ENCODE measurements around the gene TCEAL4.

TCEAL4 gene

DNA sequence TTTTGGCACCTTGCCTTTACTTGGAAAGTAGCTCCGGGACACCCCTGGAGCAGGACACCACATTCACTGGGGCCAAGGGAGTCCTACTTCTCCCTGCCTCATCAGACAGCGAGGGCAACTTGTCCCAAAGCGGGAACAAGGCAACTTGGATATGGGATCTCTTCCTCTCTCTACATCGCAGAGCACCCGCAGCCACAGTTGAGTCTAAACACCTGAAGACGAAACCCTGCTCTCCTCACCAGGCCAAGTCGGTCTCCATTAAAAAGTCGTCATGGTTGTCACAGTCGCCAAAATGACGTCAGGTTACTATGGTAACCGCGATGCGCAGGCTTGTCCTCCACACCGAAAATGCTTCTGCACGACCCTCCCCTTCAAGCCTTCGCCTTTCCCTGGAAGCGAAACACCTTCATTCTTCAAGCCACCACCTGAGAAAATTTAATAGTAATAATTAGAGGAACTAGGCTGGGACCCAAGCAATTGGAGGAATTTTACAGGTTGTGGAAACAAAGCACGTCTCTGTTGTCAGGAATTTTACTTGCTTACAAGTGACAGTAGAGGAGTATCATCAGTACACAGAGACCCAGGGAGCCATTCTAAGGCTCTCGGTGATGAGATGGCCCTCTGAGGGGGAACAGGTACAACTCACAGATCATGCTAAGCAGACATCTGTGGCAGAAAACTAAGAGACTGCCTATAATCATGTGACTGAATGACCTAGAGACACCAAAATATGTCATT lies 30.5 kb upstream of the TCEAL4 start:
- Histone ChIP-seq H3K27me3 (no peaks in the 10 kb centered on the region), H3K9me3 (no peaks in the 10 kb centered on the region), H3K36me3 (no peaks in the 10 kb centered on the region), H3K27ac (no peak overlapping the region), H3K4me1 (ENCODE audit: control insufficient read depth in 1 of 2, insufficient read depth in 1 of 2, low read depth in 1 of 2, low read length in 1 of 2) (peaks cover 5% of the 10 kb centered on the region in 2 experiments), H3K4me3 (ENCODE audit: low read depth in 1 of 2, low read length in 1 of 2) (peak overlapping the region; percentile 36 to 41)
- no peak for TF ChIP-seq CTCF (IDR thresholded peaks at IDR 0.05)

GRCh38 chrX:103556963-103557612 lies 28.2 kb upstream of the TCEAL4 start:
- Histone ChIP-seq H3K36me3 (no peaks in the 10 kb centered on the region), H3K9me3 (no peaks in the 10 kb centered on the region), H3K27ac (no peak overlapping the region), H3K4me1 (ENCODE audit: control insufficient read depth in 1 of 2, insufficient read depth in 1 of 2, low read depth in 1 of 2, low read length in 1 of 2) (peaks cover 5% of the 10 kb centered on the region in 2 experiments), H3K4me3 (ENCODE audit: low read depth in 1 of 2, low read length in 1 of 2) (no peak overlapping the region), H3K27me3 (no peaks in the 10 kb centered on the region)
- no peak for TF ChIP-seq CTCF (IDR thresholded peaks at IDR 0.05)

- H3K4me1 ChIP-seq (ENCODE audit: control insufficient read depth in 1 of 2, insufficient read depth in 1 of 2, low read depth in 1 of 2, low read length in 1 of 2): no peaks in the 10 kb centered on the region
- no peak overlapping the region for H3K27ac ChIP-seq
- no peaks in the 10 kb centered on the region for H3K9me3 ChIP-seq
- no peak overlapping the region for H3K4me3 ChIP-seq (ENCODE audit: low read depth in 1 of 2, low read length in 1 of 2)
- TF ChIP-seq CTCF (IDR thresholded peaks at IDR 0.05): no peak
- no peaks in the 10 kb centered on the region for H3K27me3 ChIP-seq
- no peaks in the 10 kb centered on the region for H3K36me3 ChIP-seq
Observed at GRCh38 chrX:103560256-103560655, 25.1 kb upstream of the TCEAL4 start.

GRCh38 chrX:103562801-103563200 lies 22.5 kb upstream of the TCEAL4 start:
- no peaks in the 10 kb centered on the region for H3K9me3 ChIP-seq
- H3K36me3 ChIP-seq: no peaks in the 10 kb centered on the region
- no peak for TF ChIP-seq CTCF (IDR thresholded peaks at IDR 0.05)
- no peak overlapping the region for H3K4me3 ChIP-seq (ENCODE audit: low read depth in 1 of 2, low read length in 1 of 2)
- H3K27ac ChIP-seq: no peak overlapping the region
- H3K27me3 ChIP-seq: no peaks in the 10 kb centered on the region
- no peaks in the 10 kb centered on the region for H3K4me1 ChIP-seq (ENCODE audit: control insufficient read depth in 1 of 2, insufficient read depth in 1 of 2, low read depth in 1 of 2, low read length in 1 of 2)

- no peak for TF ChIP-seq CTCF (IDR thresholded peaks at IDR 0.05)
- Histone ChIP-seq H3K4me1 (ENCODE audit: control insufficient read depth in 1 of 2, insufficient read depth in 1 of 2, low read depth in 1 of 2, low read length in 1 of 2) (no peaks in the 10 kb centered on the region), H3K27ac (no peak overlapping the region), H3K9me3 (no peaks in the 10 kb centered on the region), H3K27me3 (no peaks in the 10 kb centered on the region), H3K4me3 (ENCODE audit: low read depth in 1 of 2, low read length in 1 of 2) (no peak overlapping the region), H3K36me3 (no peaks in the 10 kb centered on the region)
Observed at GRCh38 chrX:103565197-103565596, 20.1 kb upstream of the TCEAL4 start.
